AG09319 (cell line): ENCODE results near the gene GTF3C2.
"Not testable (repeated sequence)": the region's sequence is repeated elsewhere in the genome, so short reads cannot be mapped to it uniquely, and the experiment has no call there.

Experiments
- DNase-seq: peaks from one replicate; pipeline ENCODE4 v3.0.0-alpha.2; 2010; ENCODE audit warnings: low read depth; ENCODE audit errors: extremely low read depth
- CTCF ChIP-seq: IDR thresholded peaks from 2 replicates; pipeline ENCODE4 v1.5.1; 2011; ENCODE audit warnings: low read depth, mild to moderate bottlenecking, inconsistent platforms, low read length, moderate library complexity

The GTF3C2 gene

DNA sequence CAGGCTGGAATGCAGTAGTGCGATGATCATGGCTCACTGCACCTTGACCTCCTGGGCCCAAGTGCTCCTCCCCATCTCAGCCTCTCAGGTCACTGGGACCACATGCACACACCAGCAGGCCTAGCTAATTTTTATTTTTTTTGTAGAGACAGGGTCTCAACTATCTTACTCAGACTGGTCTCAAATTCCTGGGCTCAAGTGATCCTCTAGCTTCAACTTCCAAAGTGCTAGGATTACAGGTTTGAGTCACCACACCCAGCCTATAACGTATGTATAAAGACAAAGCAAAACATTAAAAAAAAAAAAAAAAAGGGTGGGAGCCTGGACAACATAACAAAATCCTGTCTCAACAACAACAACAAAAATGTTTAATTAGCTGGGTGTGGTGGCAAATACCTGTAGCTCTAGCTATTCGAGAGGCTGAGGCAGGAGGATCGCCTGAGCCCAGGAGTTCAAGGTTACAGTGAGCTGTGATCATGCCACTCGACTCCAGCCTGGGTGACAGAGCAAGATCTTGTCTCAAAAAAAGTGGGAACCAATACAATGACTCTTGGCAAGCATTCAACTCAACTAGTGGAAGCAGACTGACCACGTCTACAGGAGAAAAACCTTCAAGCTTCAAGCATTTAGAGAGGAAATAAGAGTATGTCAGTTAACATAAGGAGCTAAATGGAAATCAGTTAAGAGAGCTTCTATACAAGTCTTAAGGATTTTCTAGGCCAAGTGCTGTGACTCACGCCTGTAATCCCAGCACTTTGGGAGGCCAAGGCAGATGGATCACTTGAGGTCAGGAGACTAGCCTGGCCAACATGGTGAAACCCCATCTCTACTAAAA, 2.6 kb downstream of the GTF3C2 start:
- DNase-seq = no peak
- TF ChIP-seq CTCF = no peak

GRCh38 chr2:27353386-27353761, 3.2 kb downstream of the GTF3C2 start:
- not testable (repeated sequence) for DNase-seq

DNA sequence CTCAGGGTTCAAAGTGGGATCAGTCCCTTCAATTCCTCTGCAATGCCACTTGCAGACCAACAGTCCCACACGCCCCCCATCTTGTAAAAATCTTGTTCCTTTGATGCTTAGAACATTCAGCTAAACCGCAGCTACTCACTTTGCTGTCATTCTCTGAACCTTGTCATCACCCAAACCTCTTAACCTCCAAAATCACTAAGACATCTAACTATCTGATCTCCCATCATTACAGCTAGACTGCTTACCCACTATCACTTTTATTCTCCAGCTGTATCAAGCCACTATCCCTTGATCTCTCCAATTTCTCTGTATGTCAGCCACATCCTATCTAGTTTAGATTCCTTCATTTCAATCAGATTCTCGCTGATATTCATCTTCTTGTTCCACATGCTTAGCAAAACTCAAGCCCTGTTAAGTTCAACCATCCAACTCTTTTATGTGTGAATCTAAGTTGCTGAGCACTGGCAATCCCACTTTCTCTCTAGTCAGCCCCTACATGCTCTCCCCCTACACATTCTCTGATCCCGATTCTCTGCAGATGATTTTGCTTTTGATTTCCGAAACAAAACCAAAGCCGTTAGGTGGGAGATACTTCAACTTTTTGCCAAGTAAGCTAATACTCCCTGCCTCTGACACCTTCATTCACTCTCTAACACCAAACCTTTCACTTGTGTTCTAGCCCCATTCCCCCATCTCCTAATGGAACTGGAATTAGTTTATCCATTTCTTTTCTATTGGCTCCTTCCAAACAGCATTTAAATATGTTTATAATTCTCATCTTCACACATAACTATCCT, 4.6 kb downstream of the GTF3C2 start:
- TF ChIP-seq CTCF = no peak
- no peak for DNase-seq

DNA sequence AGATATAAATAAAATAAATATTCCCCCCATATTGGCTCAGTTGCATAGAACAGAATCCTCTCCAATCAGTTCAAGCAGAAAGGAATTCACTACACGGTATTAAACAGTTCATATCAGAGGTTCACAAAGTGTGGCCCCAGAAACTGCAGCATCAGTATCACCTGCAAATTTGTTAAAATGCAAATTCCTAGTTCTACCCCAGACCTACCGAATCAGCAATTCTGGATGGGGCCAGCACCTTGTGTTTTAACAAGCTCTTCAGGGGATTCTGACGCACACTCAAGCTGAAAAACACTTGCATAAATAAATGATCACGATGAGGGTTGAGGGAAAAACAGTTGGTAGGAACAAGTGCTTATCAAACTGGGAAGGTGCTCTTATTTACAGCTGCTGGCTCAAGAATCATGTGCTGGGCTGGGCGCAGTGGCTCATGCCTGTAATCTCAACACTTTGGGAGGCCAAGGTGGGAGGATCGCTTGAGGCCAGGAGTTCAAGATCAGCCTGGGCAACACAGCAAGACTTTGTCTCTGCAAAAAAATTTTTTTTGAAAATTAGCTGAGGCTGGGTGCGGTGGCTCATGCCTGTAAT, 6.4 kb downstream of the GTF3C2 start:
- no peak for TF ChIP-seq CTCF
- DNase-seq = no peak

GRCh38 chr2:27347641-27348040, 8.9 kb downstream of the GTF3C2 start:
- no peak for TF ChIP-seq CTCF
- no peak for DNase-seq

DNA sequence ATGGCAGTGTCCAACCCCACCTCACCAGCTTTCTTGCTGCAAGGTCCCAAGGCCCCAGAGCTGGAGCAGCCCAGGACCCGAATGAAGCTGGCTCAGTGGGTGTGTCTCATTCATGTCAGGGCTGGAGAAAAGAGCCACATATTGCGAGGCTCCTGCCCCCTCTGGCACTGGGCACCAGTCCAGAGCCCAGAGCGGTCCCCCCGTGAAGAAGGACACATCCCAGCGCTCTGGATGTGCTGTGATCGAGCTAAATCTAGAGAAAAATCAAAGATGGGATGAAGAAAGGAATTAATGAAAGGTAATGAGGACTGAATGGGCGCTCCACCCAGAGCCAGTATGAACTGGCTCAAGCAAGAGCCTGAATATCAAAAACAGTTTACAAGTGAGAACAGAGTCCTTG, 20.4 kb downstream of the GTF3C2 start:
- DNase-seq = no peak
- TF ChIP-seq CTCF = no peak

- no peak for DNase-seq
- no peak for TF ChIP-seq CTCF
These were observed 21.3 kb downstream of the GTF3C2 start for GRCh38 chr2:27335311-27335710.
